ENCODE results near the gene MSI2.
"Not testable (repeated sequence)": the region's sequence is repeated elsewhere in the genome, so short reads cannot be mapped to it uniquely, and the experiment has no call there.

Gene MSI2

DNA sequence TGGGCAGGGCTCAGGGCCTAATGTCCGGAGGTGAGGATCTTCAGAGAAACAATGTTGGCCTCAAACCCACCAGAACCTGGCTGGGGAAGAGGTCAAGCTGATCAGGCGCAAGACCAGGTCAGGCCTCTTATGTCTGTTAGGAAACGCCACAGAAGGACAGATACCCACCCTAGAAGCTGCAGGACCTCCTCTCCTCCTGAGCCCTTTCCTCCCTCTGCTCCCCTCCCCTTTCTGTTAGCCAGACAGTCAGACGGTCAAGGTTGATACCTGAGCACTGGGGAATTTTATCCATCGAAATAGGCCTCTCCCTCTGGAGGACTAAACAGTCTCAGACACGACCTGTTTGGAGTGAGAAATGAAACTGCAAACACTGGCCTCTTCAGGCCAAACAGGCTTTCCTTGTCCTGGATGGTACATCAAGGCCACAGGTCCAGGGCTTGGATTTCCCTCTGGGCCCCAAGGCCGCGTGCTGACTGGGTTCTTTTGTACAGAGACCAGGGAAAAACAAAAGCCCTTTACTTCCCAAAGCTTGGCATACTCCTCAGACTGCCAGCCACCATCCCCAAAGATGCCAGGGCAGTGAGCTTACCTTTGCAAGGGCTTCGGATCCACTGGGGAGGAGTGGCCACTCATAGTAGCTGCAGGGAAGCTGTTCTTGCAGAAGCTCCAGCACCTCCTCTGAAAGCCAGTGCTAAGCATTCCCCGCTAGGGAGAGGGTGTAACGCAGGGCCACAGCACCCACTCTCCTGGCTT lies 353.0 kb downstream of the MSI2 start:
- no peak for DNase-seq

DNA sequence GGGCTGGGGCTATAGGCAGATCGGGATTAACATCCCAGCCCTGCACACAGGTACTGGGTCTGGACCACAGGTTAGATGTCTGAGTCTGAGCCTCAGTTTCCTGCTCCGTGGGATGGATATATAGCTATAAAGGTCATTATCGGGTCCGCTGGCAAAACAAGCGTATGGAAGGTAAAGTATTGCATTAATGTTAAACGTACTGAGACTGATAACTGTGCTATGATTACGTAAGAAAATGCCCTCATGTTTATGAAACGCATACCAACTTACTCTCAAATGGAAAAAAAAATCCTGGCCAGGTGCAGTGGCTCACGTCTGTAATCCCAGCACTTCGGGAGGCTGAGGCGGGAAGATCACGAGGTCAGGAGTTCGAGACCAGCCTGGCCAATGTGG lies 353.6 kb downstream of the MSI2 start:
- no peak for DNase-seq

DNA sequence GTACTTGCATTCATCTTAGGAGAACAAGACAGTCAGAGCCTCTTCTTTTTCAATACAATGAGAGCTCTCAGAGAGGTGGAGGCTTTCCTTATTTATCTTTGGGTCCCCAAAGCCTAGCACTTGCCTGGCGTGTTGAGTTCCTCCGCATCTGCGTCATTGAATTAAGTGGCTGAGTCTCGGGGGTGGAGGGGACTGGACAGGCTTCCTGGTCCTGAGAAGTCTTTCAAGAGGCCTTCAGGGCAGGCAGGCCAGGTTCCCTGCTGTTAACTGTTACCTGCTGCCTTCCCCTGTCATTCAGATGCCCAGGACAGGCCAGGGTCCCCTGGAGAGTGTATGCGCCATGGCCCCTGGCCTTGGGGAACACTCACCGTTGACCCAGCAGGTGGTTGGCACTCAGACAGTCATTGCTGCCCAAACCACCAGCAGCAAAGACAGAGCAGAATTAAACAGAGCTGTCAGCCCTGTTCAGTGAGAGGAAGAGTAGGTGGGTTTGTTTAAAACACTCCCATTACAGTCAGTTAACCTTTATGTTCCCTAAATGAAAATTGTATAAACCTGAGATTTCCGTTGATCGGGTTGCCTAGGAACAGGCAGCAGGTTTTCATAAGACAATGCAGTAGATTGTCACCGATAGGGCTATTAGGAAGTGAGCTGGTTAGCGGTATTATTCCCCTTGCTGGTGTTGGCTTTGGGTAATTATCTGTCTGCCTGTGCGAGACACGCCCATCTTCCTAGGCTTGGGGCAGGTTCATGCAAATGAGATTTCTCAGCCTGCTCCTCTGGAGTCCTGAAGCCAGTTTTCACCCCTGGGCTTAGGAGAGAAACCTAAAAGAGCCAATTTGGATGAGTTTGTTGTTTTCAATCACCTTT lies 356.1 kb downstream of the MSI2 start:
- no peak for DNase-seq

DNA sequence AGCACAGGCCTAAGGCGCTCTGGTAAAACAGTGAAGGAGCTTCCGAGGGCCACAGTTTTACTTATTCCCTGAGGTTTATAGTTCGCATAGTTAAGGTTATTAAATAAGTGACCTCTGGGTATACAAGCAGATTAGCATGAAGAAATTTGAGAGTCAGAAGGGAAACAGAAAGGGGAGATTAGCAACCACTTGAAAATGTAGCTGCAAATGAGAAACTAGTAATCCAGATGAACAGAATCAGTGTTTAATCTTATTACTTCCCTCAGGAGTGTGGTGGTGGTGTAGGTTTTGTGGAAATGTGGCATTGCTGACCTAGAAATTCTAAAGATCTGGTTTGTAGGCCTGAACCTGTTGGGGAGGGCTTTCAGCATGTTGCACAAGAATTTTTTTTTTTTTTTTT lies 358.4 kb downstream of the MSI2 start:
- no peak for DNase-seq

- DNase-seq: no peak
Observed at GRCh38 chr17:57615836-57616757, 359.8 kb downstream of the MSI2 start.

- DNase-seq: no peak
Observed at GRCh38 chr17:57617218-57617617, 360.9 kb downstream of the MSI2 start.

GRCh38 chr17:57619061-57619937 lies 363.0 kb downstream of the MSI2 start:
- DNase-seq: no peak

- DNase-seq: no peak
Observed at GRCh38 chr17:57620576-57620975, 364.3 kb downstream of the MSI2 start.

- not testable (repeated sequence) for DNase-seq
Observed at GRCh38 chr17:57621791-57622190, 365.5 kb downstream of the MSI2 start.

GRCh38 chr17:57622306-57622682 lies 366.0 kb downstream of the MSI2 start:
- no peak for DNase-seq

- peak in 1 of 2 donors; percentile 18 for DNase-seq
Observed at GRCh38 chr17:57622683-57623433, 366.5 kb downstream of the MSI2 start.

- DNase-seq: no peak
Observed at GRCh38 chr17:57623620-57624019, 367.3 kb downstream of the MSI2 start.

DNA sequence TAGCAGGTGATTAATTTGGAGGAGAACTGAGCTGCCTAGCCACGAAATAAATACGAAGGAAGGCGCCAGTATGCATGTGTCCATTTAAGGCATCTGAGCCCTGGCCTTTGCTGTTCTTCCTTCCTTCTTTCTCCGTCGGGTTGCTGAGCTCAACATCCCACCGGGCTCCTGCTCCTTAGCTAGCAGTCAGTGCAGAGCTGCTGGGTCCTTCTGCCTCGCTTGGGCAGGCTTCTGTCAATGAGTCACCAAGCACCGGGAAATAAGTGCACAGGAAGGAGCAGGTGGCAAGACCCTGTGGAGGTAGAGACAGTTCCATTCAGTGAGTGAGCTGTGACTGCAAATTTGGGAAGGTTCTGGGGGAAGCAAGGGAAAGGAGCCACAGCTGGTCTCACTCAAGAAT lies 368.1 kb downstream of the MSI2 start:
- DNase-seq: no peak

DNA sequence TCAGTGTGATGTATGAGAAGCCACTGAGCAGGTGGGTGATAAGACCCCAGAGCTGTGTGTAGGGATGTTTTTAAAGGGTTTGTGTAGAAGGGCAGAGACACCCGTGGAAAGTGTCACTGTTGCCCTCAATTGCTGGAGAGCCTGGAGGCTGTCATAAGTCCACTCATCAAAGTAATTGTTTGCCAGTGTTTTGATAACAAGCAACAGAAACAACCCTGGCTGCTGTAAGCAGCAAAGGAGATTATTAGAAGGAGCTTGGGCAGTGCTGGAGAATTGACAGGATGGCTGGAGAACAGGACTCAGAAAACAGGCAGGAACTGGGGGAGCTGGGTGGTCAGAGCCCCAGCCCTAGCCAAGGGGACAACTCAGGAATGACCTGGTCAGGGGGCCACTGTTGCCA lies 369.2 kb downstream of the MSI2 start:
- DNase-seq: no peak

- no peak for DNase-seq
Observed at GRCh38 chr17:57625957-57626356, 369.6 kb downstream of the MSI2 start.

- DNase-seq: no peak
Observed at GRCh38 chr17:57626520-57627210, 370.3 kb downstream of the MSI2 start.

- no peak for DNase-seq
Observed at GRCh38 chr17:57627591-57627990, 371.3 kb downstream of the MSI2 start.

GRCh38 chr17:57628421-57628820 lies 372.1 kb downstream of the MSI2 start:
- no peak for DNase-seq

DNA sequence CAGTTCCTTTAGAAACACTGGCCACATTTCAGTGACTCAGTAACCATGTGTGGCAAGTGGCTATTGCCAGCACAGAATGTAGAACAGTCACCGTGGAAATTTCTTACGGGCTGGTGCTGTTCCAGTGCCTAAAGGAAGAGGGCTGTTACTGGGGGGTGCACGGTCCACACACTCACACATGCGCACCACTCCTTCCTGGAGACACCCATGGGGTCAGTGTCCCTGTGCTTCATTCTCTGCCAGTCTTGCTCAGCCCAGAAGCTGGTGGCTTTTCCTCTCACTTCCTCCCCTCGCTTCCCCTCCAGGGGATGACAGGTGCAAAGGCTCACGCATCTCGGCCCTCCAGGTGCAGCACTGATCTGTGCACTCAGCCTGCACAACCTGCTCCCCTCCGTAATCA lies 373.1 kb downstream of the MSI2 start:
- no peak for DNase-seq

GRCh38 chr17:57629886-57630285 lies 373.6 kb downstream of the MSI2 start:
- no peak for DNase-seq

DNA sequence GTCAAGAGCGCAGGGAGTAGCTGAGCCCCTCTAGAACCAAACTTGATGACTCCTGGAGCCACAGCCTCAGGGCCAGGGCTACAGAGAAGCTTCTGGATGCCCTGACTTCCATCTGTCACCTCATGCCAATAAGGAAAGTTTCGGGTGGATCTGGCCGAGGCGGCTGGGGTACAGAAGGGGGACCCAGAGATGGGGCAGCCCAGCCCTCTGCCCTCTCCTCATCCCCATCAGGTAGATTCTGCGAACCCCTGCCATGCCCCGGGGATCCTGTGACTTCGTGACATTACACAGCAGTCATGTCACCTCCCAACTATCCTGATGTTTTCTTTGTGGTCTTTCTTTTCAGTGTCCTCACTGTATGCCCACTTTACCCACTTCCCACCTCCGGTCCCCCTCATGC lies 374.4 kb downstream of the MSI2 start:
- DNase-seq: no peak

All from activated CD4-positive, alpha-beta T cell treated with anti-CD3 and anti-CD28 coated beads for 4 hours (primary cell).